ENCODE data around the gene PACS2.

DNA sequence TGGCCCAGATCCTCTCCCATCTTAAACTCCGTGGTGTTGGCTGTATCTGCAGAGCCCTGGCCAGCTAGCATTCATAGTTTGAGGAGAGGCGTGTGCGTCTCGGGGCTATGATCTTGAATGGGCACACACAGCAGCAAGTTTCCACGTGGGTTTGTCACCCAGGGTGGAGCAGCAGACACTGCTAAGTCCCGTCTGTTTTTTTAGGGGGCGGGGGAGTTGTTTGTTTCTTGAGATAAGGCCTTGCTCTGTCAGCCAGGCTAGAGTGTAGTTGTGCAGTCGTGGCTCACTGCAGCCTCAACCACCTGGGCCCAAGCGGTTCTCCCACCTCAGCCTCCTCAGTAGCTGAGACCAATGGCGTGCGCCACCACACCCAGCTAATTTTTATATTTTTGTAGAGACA is 63.7 kb downstream of the PACS2 start:
- TF ChIP-seq, protein P1, sequence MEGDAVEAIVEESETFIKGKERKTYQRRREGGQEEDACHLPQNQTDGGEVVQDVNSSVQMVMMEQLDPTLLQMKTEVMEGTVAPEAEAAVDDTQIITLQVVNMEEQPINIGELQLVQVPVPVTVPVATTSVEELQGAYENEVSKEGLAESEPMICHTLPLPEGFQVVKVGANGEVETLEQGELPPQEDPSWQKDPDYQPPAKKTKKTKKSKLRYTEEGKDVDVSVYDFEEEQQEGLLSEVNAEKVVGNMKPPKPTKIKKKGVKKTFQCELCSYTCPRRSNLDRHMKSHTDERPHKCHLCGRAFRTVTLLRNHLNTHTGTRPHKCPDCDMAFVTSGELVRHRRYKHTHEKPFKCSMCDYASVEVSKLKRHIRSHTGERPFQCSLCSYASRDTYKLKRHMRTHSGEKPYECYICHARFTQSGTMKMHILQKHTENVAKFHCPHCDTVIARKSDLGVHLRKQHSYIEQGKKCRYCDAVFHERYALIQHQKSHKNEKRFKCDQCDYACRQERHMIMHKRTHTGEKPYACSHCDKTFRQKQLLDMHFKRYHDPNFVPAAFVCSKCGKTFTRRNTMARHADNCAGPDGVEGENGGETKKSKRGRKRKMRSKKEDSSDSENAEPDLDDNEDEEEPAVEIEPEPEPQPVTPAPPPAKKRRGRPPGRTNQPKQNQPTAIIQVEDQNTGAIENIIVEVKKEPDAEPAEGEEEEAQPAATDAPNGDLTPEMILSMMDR (conservative IDR thresholded peaks at IDR 0.05), result no peak
- TF ChIP-seq EZH2 (IDR thresholded peaks at IDR 0.05; ENCODE audit: low read depth), result no peak

Measured in PC-9 (cell line).